Measurements from ENCODE around the gene LDLRAP1.

DNA sequence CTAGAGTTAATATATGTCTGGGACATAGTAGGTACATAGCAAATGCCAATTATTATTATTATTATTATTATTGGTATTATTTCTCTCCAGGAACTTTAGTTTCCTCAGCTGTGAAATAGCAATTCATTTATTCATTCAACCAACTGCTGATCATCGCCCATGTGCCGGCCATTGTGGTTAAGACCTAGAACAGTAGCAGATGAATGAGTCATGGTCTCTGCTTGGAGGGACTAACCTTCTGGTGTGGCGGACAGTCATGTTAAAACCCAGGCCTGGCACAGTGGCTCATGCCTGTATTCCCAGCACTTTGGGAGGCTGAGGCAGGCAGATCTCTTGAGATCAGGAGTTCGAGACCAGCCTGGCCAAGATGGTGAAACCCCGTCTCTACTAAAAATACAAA is 23.8 kb upstream of the LDLRAP1 start:
- TF ChIP-seq, protein P1, sequence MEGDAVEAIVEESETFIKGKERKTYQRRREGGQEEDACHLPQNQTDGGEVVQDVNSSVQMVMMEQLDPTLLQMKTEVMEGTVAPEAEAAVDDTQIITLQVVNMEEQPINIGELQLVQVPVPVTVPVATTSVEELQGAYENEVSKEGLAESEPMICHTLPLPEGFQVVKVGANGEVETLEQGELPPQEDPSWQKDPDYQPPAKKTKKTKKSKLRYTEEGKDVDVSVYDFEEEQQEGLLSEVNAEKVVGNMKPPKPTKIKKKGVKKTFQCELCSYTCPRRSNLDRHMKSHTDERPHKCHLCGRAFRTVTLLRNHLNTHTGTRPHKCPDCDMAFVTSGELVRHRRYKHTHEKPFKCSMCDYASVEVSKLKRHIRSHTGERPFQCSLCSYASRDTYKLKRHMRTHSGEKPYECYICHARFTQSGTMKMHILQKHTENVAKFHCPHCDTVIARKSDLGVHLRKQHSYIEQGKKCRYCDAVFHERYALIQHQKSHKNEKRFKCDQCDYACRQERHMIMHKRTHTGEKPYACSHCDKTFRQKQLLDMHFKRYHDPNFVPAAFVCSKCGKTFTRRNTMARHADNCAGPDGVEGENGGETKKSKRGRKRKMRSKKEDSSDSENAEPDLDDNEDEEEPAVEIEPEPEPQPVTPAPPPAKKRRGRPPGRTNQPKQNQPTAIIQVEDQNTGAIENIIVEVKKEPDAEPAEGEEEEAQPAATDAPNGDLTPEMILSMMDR (conservative IDR thresholded peaks at IDR 0.05; ENCODE audit: low read length): no peak
- TF ChIP-seq EZH2phosphoT487 (IDR thresholded peaks at IDR 0.05; ENCODE audit: borderline replicate concordance): no peak
